ENCODE results near the gene GLCCI1.
"Not testable (repeated sequence)": the region's sequence is repeated elsewhere in the genome, so short reads cannot be mapped to it uniquely, and the experiment has no call there.

Gene GLCCI1

DNA sequence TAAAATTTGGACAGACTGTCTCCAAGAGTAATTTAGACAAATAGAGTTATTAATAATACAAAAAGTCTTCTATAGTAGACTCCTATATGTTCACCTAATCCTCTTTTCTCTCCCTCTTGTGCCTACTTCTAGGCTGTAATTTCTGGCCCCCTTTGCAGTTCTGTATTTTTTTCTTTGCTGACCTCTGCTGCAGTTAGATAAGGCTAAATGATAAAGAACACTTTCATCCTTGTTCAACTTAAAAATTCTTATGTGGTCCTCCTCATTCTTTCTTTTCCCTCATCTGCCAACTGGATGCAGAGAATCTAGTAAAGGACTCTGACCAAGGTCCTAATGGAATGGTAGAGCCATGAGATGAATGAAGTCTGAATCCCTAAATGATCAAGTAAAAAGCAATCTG lies 20.1 kb downstream of the GLCCI1 start:
- TF ChIP-seq GATA1 (IDR thresholded peaks at IDR 0.05; ENCODE audit: low read depth, low read length) = no peak
- no peak for TF ChIP-seq POLR2A (IDR thresholded peaks at IDR 0.05; ENCODE audit: low read length)
- DNase-seq = peak; percentile 73 to 80

DNA sequence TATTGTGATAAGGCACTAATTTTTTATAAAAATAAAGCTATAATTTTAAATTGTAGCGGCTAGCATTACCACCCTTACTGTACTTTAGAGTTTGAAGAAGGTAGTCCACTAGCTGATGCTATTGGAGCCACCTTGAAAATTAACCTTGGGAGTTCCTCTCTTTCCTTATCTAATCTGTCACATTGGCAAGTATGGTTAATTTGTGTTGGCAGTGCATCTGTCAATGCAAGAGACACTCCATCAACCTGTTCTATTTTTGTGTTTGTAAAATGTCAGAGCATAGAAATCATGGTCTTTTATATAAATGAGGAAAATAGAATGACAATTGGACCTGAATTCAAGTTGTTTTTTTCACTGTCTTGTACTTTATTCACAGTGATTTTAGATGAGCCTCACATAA lies 20.5 kb downstream of the GLCCI1 start:
- peak; percentile 78 to 90 for DNase-seq
- TF ChIP-seq POLR2A (IDR thresholded peaks at IDR 0.05; ENCODE audit: low read length) (no peak), GATA1 (IDR thresholded peaks at IDR 0.05; ENCODE audit: low read depth, low read length) (no peak)

DNA sequence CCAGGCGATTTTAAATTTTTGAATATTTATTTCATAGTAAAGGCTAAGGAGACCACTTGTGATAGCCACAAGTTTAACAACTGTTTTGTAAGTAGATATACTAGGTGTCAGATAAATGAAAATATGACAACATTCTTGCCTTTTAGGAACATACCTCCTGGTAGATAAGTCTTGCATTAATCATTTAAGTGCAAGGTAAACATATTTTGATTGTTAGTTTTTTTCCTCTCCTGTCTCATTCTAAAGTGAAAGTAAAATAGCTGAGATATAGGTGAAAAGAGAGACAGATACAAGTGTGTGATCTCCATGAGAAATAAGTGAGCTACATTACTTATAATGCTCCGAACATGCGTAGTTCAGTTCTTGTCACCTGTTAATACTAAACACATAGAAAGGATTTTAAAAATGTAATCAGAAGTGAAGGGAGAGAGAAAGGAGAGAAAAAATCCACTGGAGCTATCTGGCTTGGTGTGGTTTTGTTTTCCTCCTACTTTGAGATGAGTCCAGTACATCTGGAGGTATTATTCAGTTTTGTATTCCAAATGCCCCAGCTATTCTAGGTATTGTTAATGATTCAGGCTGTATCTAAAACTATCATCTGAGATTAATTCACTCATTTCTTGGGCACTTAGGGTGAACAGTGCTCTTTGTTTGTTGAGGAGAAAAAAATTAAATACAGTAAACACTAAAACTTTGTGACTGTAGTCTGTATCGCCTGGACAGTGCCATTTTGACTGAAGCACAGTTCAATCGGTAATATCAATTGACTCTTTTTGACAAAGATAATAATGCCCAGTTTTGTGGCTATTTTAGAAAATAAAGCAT lies 21.2 kb downstream of the GLCCI1 start:
- peak; percentile 43 to 62 for DNase-seq
- TF ChIP-seq POLR2A (IDR thresholded peaks at IDR 0.05; ENCODE audit: low read length) (no peak), GATA1 (IDR thresholded peaks at IDR 0.05; ENCODE audit: low read depth, low read length) (no peak)

DNA sequence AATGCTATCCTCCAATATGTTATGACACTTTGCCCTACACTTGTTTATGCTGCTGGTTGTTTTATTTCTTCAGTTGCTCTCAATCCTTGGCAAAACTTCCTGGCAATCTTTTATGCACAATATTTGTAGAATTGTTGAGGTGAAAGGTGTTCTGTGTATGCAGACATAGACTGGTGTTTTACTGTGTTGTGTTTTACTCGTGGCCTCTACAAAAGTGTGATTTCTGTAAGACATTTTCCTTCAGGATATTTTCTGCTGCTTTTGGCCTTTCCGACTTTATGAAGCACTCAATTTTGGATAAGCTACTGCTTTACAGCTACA lies 21.8 kb downstream of the GLCCI1 start:
- no peak for TF ChIP-seq GATA1 (IDR thresholded peaks at IDR 0.05; ENCODE audit: low read depth, low read length)
- no peak for TF ChIP-seq POLR2A (IDR thresholded peaks at IDR 0.05; ENCODE audit: low read length)
- DNase-seq = no peak

DNA sequence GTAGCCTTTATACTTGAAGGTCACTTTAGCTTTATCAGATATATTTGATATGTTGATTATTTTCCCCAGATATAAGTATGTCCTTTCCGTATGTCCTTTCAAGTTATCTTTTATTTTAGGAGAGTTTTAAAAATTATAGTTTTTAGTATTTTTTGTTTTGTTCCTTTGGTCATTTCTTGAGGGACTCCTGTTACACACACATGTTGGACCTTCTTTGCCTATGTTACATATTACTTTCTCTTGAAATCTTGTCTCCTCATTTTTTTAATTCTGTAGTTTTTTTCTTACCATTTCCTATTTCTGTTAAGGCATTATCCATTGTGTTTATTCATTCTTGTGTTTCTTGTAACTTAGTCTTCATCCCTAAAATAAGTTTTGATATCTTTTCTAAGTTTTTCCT lies 23.9 kb downstream of the GLCCI1 start:
- DNase-seq = peak; percentile 55 to 63
- no peak for TF ChIP-seq POLR2A (IDR thresholded peaks at IDR 0.05; ENCODE audit: low read length)
- no peak for TF ChIP-seq GATA1 (IDR thresholded peaks at IDR 0.05; ENCODE audit: low read depth, low read length)

DNA sequence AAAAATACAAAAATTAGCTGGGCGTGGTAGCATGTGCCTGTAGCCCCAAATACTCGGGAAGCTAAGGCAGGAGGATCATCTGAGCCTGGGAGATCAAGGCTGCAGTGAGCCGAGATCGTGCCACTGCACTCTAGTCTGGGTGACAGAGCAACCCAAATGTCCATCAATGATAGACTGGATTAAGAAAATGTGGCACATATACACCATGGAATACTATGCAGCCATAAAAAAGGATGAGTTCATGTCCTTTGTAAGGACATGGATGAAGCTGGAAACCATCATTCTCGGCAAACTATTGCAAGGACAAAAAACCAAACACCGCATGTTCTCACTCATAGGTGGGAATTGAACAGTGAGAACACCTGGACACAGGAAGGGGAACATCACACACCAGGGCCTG lies 26.8 kb downstream of the GLCCI1 start:
- DNase-seq = not testable (repeated sequence)

DNA sequence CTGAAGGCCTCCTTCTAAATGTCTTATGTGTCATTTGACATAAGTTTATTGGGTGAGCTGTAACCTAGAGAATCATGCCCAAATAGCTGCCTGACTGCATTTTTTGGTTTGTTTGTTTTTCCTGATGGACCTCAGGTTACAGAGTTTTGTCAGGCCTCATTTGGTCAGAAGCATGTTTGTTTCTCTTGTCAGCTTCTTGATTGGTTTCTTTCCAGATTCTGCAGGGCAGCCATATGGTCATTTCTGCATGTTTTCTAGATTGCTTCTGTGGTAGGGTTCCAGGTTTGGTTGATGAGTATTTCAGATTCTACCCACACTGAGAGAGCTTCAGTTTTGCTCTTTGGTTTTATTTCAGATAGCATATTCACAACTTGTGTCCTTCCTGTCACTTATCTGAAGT lies 28.0 kb downstream of the GLCCI1 start:
- DNase-seq = no peak
- no peak for TF ChIP-seq GATA1 (IDR thresholded peaks at IDR 0.05; ENCODE audit: low read depth, low read length)
- TF ChIP-seq POLR2A (IDR thresholded peaks at IDR 0.05; ENCODE audit: low read length) = no peak

DNA sequence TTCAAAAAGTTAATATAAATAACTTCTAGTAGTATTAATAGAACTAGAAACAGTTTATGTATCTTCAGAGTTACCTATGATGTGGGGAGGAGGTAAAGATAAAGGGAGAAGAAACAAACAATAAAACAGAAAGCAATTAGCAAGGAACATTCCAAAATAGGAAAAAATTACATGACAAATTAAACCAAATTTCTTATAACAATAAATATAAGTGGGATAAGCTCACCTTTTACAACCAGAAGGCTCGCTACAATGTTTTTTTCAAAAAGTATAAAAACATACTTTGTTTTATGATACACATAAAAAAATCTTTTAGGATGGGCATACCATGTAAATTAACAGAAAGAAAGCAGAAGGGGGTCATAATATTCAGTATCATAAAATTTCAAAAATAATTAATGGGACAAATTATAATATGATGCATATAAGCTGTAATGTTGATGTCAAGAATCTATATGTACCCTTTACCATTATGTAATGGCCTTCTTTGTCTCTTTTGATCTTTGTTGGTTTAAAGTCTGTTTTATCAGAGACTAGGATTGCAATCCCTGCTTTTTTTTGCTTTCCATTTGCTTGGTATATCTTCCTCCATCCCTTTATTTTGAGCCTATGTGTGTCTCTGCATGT lies 31.8 kb downstream of the GLCCI1 start:
- DNase-seq = no peak
- no peak for TF ChIP-seq GATA1 (IDR thresholded peaks at IDR 0.05; ENCODE audit: low read depth, low read length)
- no peak for TF ChIP-seq POLR2A (IDR thresholded peaks at IDR 0.05; ENCODE audit: low read length)

DNA sequence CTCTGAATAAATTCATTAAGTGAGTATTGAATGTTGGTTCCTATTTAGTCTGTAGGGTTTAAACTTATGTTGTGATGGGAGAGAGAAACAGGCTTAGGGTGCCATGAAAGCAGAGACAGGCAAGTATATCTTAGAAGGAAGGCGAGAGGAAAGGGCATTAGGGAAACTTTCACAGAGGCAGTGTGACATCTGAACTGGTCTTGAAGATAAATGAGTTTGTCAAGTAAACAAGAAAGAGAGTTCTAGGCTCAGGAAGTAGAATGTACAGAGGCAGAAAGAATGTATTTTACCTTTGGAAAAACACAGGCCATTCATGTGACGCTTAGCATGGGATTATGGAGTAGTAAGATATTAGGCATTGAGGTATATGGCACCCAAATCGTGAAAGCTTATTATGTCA lies 34.5 kb downstream of the GLCCI1 start:
- TF ChIP-seq POLR2A (IDR thresholded peaks at IDR 0.05; ENCODE audit: low read length) = no peak
- TF ChIP-seq GATA1 (IDR thresholded peaks at IDR 0.05; ENCODE audit: low read depth, low read length) = no peak
- no peak for DNase-seq

DNA sequence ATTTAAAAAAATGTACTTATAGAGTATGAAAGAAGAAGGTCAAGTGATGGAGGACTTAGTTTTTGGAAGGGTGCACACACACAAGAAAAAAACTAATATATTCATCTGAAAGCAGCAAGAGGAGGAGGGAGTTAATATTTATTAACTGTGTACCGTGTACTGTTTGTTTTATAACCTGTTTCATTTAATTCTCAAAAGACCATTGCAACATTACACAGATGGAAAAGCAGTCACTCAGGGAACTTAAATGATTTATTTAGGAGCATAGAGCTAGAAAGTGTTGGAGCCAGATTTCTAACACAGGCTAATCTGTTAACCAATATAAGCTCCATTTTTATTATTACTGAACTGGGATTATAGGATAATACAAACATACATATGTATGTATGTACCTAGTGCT lies 36.7 kb downstream of the GLCCI1 start:
- DNase-seq = no peak
- TF ChIP-seq POLR2A (IDR thresholded peaks at IDR 0.05; ENCODE audit: low read length) (no peak), GATA1 (IDR thresholded peaks at IDR 0.05; ENCODE audit: low read depth, low read length) (no peak)

DNA sequence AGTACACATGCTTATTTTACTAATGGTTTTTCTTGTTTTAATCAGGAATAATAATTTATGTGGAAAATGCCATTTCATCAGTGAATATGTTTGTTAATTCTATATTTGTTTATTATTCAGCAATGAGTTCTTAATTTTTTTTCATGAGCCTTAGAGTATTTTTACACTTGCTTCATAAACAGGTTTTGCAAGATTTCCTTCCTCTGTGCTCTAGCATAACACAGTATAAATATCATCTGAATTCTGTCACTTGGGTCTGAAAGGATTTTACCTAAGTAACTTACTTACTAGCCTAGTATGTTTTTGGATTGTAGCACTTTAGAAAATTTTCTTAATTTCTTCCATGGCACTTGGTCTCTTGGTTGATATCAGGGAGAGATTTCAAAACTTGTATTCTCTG lies 45.8 kb downstream of the GLCCI1 start:
- TF ChIP-seq GATA1 (IDR thresholded peaks at IDR 0.05; ENCODE audit: low read depth, low read length) (no peak), POLR2A (IDR thresholded peaks at IDR 0.05; ENCODE audit: low read length) (no peak)
- DNase-seq = no peak

DNA sequence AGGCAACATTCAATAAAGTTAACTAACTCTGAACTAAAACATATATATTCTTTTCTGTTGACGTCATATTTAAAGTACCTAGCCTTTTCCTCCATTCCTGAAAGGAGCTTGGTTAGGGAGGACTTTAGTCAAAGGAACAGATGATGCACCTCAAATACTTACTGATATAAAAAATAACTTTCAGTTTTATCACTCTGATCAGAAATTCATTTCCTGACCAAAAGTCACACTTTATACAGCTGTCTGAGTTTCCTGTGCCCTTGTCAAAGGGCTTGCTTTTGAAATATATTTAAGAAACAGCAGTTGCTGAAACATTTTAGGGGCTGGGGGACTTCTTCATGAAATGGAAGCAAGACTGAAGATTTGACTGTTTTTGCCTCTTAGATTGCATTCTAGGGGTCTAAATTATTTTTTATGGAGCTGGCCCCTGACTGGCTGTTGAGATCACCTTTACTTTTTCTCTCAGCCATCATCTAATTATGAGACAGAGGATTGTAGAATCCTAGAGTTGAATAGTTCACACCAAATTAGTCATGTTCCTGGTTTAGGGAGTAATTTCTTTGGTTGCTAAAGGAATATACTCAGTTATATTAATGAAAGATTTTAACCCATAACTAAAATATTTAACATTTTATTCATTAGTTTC lies 46.6 kb downstream of the GLCCI1 start:
- no peak for DNase-seq
- TF ChIP-seq POLR2A (IDR thresholded peaks at IDR 0.05; ENCODE audit: low read length) = no peak
- TF ChIP-seq GATA1 (IDR thresholded peaks at IDR 0.05; ENCODE audit: low read depth, low read length) = no peak

DNA sequence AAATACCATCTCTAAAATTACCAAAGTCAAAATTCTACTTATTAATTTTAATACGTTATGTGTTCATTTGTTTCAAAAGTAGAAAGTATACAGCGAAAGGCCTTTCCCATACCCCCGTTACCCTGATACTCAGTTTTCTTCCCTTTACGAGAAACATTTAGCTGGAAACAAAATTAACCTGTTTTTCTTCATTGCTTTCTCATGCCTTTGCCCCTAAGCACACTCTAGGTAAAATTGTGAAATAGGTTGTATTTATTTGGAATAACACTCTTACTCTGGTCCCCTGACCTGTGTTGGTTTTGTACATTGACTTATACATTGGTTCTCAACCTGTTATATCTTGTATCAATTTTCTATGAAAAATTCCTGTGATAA lies 47.1 kb downstream of the GLCCI1 start:
- TF ChIP-seq POLR2A (IDR thresholded peaks at IDR 0.05; ENCODE audit: low read length) = no peak
- no peak for TF ChIP-seq GATA1 (IDR thresholded peaks at IDR 0.05; ENCODE audit: low read depth, low read length)
- DNase-seq = no peak

DNA sequence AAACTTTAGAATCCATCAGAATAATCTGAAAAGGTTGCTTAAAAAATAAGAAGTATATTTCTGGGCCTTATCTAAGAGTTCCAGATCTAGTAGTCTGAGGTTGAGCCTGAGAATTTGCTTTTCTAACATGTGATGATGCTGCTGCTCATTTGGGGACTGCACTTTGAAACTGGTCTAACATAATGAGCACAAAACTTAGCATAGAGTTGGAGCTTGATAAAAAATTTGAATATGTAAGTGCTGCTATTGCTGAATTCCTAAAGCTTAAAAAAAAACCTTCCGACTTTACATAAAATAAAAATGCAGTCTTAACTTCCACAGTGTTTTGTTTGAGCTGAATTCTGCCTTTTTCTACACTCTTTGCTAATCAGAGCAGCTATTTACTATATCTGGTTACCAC lies 48.8 kb downstream of the GLCCI1 start:
- TF ChIP-seq GATA1 (IDR thresholded peaks at IDR 0.05; ENCODE audit: low read depth, low read length) = no peak
- no peak for TF ChIP-seq POLR2A (IDR thresholded peaks at IDR 0.05; ENCODE audit: low read length)
- no peak for DNase-seq

DNA sequence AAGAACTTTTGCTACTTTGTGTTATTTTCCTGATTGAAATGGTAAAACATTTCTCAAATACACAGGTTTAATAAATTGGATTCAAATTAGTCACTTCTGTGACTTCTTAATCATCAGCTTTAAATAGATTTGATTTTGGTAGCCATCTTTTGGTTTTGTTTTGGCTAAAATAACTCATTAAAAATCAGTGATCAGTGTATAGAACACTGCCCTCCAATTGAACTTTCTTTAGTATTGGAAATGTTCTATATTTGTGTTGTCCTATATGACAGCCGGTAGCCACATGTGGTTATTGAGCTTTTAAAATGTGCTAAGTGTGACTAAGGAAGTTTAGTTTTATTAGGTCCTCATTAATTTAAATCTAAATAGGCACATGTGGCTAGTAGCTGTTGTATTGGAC lies 50.4 kb downstream of the GLCCI1 start:
- TF ChIP-seq GATA1 (IDR thresholded peaks at IDR 0.05; ENCODE audit: low read depth, low read length) = no peak
- no peak for TF ChIP-seq POLR2A (IDR thresholded peaks at IDR 0.05; ENCODE audit: low read length)
- DNase-seq = no peak
